ENCODE results near the gene EVA1A.

DNA sequence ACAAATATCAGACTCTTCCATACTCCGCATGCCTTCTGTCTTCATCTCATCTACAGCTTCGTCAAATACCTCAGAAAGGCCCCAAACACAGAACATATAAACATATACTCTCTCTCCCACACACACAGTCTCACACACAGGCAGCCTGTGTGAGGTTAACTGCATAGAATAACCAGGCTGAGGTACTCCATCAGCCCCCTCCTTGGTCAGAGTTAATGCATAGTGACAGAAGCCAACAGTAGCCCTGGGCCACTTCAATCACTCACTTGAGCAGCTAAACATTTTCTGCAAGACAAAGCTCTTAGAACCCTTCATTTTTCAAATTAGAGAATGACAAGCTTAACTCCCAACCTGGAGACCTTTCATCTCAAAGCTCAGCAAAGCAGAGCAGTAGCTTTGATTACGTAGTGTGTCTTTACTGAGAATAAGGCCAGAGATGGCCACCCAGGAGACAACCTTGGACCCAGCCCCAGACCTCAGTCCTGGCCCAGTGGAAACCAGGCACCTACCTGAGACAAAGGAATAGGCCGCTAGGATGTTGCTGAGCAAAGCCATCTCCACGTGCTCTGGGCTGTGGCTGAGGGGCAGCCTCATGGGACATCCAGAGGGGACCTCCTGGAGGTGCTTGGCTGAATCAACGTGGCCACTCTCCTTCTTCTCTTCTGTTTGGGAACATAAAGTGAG, 43.0 kb downstream of the EVA1A start:
- TF ChIP-seq POLR2AphosphoS5 (IDR thresholded peaks at IDR 0.05; ENCODE audit: borderline replicate concordance, low read depth, low read length) (no peak), EZH2 (IDR thresholded peaks at IDR 0.05) (no peak), FOXP2 (optimal IDR thresholded peaks at IDR 0.05; ENCODE audit: control extremely low read depth, extremely low read length, insufficient read depth) (no peak)

Measured in SK-N-MC (cell line).